Nephron (organoid): ENCODE results near the gene GUCD1.

Experiments used
- H3K27ac Mint-ChIP-seq, 3 experiments: 2 replicates each; pipeline ENCODE4 v1.8.0; 2020; ENCODE audit warnings: mixed read lengths in 3 of 3, mild to moderate bottlenecking in 2 of 3, moderate library complexity in 1 of 3
- H3K27me3 Mint-ChIP-seq: 2 replicates; pipeline ENCODE4 v1.8.0; 2021; ENCODE audit warnings: low read depth, mild to moderate bottlenecking, moderate library complexity, mixed read lengths
- H3K36me3 Mint-ChIP-seq: 2 replicates; pipeline ENCODE4 v1.8.0; 2020; ENCODE audit warnings: low read depth, mixed read lengths
- H3K4me1 Mint-ChIP-seq: 2 replicates; pipeline ENCODE4 v1.8.0; 2020; ENCODE audit warnings: mixed read lengths
- H3K4me3 Mint-ChIP-seq, 3 experiments: 2 replicates each; pipeline ENCODE4 v1.8.0; 2020; ENCODE audit warnings: mild to moderate bottlenecking in 3 of 3, mixed read lengths in 3 of 3, moderate library complexity in 2 of 3
- H3K9me3 Mint-ChIP-seq: 2 replicates; pipeline ENCODE4 v1.8.0; 2020; ENCODE audit warnings: mixed read lengths
- TF ChIP-seq, protein P1 (sequence below), 3 experiments: fragments of 200-600 bp; sonication (generic); IDR thresholded peaks; one replicate each; pipeline ENCODE4 v1.5.0; 2021; ENCODE audit warnings: antibody characterized with exemption in 3 of 3; ENCODE audit not compliant: unreplicated experiment in 3 of 3

The GUCD1 gene

DNA sequence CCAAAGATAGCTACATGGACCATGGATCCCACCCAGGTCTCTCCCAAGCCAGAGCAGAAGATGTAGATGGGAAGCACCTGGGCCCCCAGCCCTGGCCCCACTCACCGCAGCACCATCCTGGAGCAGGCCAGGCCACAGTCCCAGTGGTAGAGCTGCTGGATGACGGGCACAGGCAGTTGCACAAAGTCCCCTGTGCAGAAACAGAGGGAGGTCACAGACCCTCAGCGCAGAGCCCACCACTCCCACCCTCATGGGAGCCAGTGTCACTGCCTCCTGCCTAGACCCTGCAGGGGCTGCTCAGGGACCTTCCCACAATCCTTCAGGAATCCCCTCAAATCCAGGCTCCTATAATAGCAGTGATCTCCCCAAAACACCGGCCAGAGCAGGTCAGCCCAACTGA lies 6.1 kb downstream of the GUCD1 start:
- Mint-ChIP-seq H3K27ac (no peak overlapping the region), H3K4me1 (peaks cover 17% of the 10 kb centered on the region), H3K27me3 (no peaks in the 10 kb centered on the region), H3K36me3 (peaks cover 38% of the 10 kb centered on the region), H3K9me3 (no peaks in the 10 kb centered on the region), H3K4me3 (no peak overlapping the region)
- TF ChIP-seq, protein P1, sequence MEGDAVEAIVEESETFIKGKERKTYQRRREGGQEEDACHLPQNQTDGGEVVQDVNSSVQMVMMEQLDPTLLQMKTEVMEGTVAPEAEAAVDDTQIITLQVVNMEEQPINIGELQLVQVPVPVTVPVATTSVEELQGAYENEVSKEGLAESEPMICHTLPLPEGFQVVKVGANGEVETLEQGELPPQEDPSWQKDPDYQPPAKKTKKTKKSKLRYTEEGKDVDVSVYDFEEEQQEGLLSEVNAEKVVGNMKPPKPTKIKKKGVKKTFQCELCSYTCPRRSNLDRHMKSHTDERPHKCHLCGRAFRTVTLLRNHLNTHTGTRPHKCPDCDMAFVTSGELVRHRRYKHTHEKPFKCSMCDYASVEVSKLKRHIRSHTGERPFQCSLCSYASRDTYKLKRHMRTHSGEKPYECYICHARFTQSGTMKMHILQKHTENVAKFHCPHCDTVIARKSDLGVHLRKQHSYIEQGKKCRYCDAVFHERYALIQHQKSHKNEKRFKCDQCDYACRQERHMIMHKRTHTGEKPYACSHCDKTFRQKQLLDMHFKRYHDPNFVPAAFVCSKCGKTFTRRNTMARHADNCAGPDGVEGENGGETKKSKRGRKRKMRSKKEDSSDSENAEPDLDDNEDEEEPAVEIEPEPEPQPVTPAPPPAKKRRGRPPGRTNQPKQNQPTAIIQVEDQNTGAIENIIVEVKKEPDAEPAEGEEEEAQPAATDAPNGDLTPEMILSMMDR (IDR thresholded peaks at IDR 0.05; ENCODE audit: unreplicated experiment in 3 of 3), result no peak

DNA sequence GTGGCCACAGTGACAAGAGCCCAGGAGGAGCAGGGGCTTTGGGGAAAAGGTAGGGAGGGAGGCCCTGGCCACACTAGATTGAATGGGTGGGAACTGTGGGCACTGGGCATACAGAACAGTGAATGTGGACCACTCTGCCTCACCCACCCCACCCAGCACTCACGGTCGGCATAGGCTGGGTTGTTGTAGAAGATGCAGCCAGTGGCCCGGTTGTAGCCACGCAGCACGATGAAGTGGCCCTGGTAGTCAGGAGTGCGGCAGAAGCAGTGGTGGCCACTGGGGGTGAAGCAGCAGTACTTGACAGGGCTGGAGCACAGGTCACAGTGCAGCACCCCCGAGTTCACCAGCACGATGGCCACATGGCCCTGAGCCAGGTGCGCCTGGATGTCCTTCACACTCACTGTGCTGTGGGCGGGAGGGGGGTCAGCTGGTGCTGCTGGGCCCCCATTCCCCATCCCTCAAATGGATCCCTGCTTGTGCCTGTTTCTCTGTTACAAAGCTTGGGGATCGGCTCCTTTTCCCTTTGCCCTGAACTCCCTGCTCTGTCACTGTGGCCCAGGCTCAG lies 11.2 kb downstream of the GUCD1 start:
- no peak overlapping the region for H3K27ac Mint-ChIP-seq
- H3K9me3 Mint-ChIP-seq, result no peaks in the 10 kb centered on the region
- H3K4me3 Mint-ChIP-seq, result no peak overlapping the region
- H3K36me3 Mint-ChIP-seq, result peaks cover 53% of the 10 kb centered on the region
- TF ChIP-seq, protein P1 (IDR thresholded peaks at IDR 0.05; ENCODE audit: unreplicated experiment in 3 of 3), result no peak
- peaks cover 17% of the 10 kb centered on the region for H3K4me1 Mint-ChIP-seq
- no peaks in the 10 kb centered on the region for H3K27me3 Mint-ChIP-seq

DNA sequence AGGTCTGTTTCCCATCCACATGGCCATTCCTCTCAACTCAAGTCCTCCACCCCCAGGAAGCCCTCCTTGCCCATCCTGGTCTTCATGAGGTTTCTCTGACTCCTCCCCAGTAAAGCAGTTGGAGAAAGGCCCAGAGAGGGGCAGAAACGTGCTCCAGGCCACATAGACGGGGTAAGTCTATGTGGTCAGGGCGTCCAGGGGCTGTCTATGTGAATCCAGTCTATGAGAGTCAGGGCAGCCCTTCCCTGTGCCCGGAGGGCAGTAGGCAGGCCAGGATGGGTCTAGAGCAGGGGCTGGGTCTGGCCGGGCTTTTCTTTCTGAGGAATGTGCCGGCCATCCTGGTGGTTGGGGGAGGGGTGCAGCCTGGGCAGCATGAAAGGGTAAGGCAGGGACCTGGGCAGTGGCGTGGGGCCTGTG lies 11.7 kb downstream of the GUCD1 start:
- Mint-ChIP-seq H3K4me3 (no peak overlapping the region), H3K36me3 (peaks cover 49% of the 10 kb centered on the region), H3K27me3 (no peaks in the 10 kb centered on the region), H3K4me1 (peaks cover 17% of the 10 kb centered on the region), H3K27ac (no peak overlapping the region), H3K9me3 (no peaks in the 10 kb centered on the region)
- TF ChIP-seq, protein P1 (IDR thresholded peaks at IDR 0.05; ENCODE audit: unreplicated experiment in 3 of 3), result no peak

DNA sequence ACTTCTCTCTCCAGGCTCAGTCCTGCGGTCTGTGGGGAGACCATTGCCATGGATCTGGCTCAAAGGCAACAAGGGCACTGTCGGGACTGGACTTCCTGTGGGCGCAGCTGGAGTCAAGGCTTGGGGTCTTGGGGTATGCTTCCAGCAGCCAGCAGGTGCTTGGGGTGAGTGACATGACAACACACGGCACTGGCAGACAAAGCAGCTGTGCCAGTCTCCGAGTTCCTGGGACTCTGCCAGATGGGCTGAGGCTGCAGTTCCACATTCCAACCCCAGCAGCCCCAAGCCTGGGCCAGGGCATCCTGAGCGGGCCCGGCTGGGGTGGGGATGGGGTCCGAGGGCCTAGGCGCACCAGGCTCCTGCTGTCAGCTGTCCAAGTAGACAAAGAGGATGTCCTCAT lies 12.3 kb downstream of the GUCD1 start:
- no peak overlapping the region for H3K4me3 Mint-ChIP-seq
- H3K9me3 Mint-ChIP-seq, result no peaks in the 10 kb centered on the region
- no peak overlapping the region for H3K27ac Mint-ChIP-seq
- peaks cover 17% of the 10 kb centered on the region for H3K4me1 Mint-ChIP-seq
- TF ChIP-seq, protein P1 (IDR thresholded peaks at IDR 0.05; ENCODE audit: unreplicated experiment in 3 of 3), result no peak
- peaks cover 48% of the 10 kb centered on the region for H3K36me3 Mint-ChIP-seq
- H3K27me3 Mint-ChIP-seq, result no peaks in the 10 kb centered on the region

DNA sequence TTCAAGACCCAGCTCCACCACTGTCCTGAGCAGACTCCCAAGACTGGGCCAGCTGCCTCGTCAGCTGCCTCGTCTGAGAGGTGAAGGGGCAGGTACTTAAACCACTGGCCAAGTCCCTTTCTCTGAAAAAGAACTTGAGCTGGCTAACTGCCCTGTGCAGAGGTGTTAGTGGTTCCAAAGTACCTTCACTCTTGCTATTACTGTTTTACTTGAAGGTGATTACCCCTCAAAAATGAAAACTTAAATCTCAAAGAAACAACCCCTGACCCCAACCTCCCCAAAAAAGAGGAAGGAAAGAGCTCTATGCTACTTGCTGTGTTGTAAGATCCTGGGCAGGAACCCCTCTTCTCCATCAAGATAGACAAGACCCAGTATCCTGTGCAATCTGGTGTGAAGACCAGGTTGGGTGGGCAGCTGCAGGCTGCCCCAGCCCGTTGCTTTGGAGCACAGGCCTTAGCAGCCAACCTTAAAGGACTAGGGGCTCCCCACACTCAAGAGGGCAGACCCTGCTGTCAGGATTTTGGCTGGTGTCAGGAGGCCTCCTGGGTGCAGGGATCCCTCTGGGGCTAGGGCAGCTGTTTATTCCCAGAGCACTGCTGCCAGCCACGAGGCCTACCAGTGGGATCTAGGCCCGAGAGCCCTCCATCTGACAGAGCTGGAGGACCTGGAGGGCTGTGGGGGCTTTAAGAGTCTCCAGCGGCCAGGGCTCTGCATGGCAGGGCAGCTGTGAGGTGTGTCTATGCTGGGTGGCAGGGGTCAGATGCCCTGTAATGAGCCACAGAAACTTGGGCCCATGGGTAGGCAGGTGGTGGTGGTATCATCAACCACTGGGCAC lies 13.0 kb downstream of the GUCD1 start:
- no peaks in the 10 kb centered on the region for H3K27me3 Mint-ChIP-seq
- TF ChIP-seq, protein P1 (IDR thresholded peaks at IDR 0.05; ENCODE audit: unreplicated experiment in 3 of 3), result no peak
- H3K27ac Mint-ChIP-seq, result no peak overlapping the region
- peaks cover 40% of the 10 kb centered on the region for H3K36me3 Mint-ChIP-seq
- H3K4me3 Mint-ChIP-seq, result no peak overlapping the region
- no peaks in the 10 kb centered on the region for H3K9me3 Mint-ChIP-seq
- H3K4me1 Mint-ChIP-seq, result peaks cover 17% of the 10 kb centered on the region
